ENCODE measurements around the gene PPP1R3F. TPM values are rescaled to one million over a fixed set of nuclear protein-coding genes. Genes with fewer than 3 reads are reported as not detected.

PPP1R3F gene
- polyA plus RNA-seq, 2 of the 4 experiments (the other 2 are of a cell fraction) = 3.0 to 5.2 TPM

DNA sequence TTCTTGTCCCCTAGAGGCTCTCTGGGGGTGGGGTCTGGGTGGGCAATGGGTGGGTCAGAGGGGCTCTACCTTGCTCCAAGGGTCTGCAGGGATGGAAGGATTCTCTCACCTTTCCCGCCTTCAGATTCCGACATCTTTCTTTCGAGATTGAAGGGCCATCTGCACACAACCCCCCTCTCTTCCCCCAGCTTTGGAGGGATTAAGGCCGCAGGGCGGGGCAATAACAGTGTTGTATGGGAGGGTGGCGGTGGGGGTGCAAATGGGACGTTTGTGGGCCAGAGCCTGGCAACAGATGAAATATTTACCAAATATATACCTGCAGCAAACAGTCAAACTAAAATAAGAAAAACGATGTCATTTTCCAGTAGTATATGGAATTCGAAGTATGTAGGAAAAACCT, 36.4 kb upstream of the PPP1R3F start, which contains the start of gene CACNA1F:
Gene CACNA1F, minus strand, starts transcription at position 165 of the 400 bp plus-strand sequence. Its CDS starts 31 bp downstream, at position 134.
- CTCF ChIA-PET = no interaction called here
- POLR2A ChIA-PET = no interaction called here
- ATAC-seq (no peak), DNase-seq (ENCODE audit: low read depth in 1 of 2, low spot score in 1 of 2) (no peak), FAIRE-seq (no peak)
- H3K27ac ChIP-seq = no peak within 1 kb of the TSS
- 0 out of 3 replicates have a peak, but pooled peaks cover 4% of the 10 kb centered on the region for H3K4me1 ChIP-seq
- no peak within 1 kb of the TSS for H3K4me2 ChIP-seq
- no peaks in the 10 kb centered on the region for H3K9me3 ChIP-seq
- WGBS (ENCODE audit: missing lambda C conversion rate) = 64% methylated on average over 9 of the region's 9 CpGs
- no peak within 1 kb of the TSS for H3K4me3 ChIP-seq
- no peak for TF ChIP-seq MAX (IDR thresholded peaks at IDR 0.05)
- no peak for TF ChIP-seq HOXB13 (CRISPR knock-in tag; IDR thresholded peaks at IDR 0.05; ENCODE audit: low read depth)
- TF ChIP-seq TP53 (CRISPR knock-in tag; IDR thresholded peaks at IDR 0.05) = no peak
- no peak for TF ChIP-seq HMGXB4 (CRISPR knock-in tag; IDR thresholded peaks at IDR 0.05; ENCODE audit: borderline replicate concordance)
- no peak for TF ChIP-seq FOXS1 (CRISPR knock-in tag; IDR thresholded peaks at IDR 0.05)
- TF ChIP-seq, protein P1, sequence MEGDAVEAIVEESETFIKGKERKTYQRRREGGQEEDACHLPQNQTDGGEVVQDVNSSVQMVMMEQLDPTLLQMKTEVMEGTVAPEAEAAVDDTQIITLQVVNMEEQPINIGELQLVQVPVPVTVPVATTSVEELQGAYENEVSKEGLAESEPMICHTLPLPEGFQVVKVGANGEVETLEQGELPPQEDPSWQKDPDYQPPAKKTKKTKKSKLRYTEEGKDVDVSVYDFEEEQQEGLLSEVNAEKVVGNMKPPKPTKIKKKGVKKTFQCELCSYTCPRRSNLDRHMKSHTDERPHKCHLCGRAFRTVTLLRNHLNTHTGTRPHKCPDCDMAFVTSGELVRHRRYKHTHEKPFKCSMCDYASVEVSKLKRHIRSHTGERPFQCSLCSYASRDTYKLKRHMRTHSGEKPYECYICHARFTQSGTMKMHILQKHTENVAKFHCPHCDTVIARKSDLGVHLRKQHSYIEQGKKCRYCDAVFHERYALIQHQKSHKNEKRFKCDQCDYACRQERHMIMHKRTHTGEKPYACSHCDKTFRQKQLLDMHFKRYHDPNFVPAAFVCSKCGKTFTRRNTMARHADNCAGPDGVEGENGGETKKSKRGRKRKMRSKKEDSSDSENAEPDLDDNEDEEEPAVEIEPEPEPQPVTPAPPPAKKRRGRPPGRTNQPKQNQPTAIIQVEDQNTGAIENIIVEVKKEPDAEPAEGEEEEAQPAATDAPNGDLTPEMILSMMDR (IDR thresholded peaks at IDR 0.05) = no peak
- no peak for TF ChIP-seq HDAC2 (IDR thresholded peaks at IDR 0.05)
- no peak for TF ChIP-seq PHF8 (IDR thresholded peaks at IDR 0.05; ENCODE audit: borderline replicate concordance, low read depth)
- no peak for TF ChIP-seq POLR2A (IDR thresholded peaks at IDR 0.05; ENCODE audit: low read length)
- no peak for TF ChIP-seq ZNF302 (CRISPR knock-in tag; IDR thresholded peaks at IDR 0.05)
- TF ChIP-seq JUNB (IDR thresholded peaks at IDR 0.05) = no peak
- TF ChIP-seq ZSCAN20 (CRISPR knock-in tag; IDR thresholded peaks at IDR 0.05) = no peak
- no peak for TF ChIP-seq MAZ (IDR thresholded peaks at IDR 0.05; ENCODE audit: borderline replicate concordance, low read depth, low read length)
- TF ChIP-seq BHLHE40 (IDR thresholded peaks at IDR 0.05; ENCODE audit: low read depth, low read length) = no peak
- no peak for TF ChIP-seq SREBF2 (IDR thresholded peaks at IDR 0.05)
- no peak for TF ChIP-seq FOSB (CRISPR knock-in tag; IDR thresholded peaks at IDR 0.05)
- TF ChIP-seq GATA3 (IDR thresholded peaks at IDR 0.05; ENCODE audit: borderline replicate concordance) = no peak

DNA sequence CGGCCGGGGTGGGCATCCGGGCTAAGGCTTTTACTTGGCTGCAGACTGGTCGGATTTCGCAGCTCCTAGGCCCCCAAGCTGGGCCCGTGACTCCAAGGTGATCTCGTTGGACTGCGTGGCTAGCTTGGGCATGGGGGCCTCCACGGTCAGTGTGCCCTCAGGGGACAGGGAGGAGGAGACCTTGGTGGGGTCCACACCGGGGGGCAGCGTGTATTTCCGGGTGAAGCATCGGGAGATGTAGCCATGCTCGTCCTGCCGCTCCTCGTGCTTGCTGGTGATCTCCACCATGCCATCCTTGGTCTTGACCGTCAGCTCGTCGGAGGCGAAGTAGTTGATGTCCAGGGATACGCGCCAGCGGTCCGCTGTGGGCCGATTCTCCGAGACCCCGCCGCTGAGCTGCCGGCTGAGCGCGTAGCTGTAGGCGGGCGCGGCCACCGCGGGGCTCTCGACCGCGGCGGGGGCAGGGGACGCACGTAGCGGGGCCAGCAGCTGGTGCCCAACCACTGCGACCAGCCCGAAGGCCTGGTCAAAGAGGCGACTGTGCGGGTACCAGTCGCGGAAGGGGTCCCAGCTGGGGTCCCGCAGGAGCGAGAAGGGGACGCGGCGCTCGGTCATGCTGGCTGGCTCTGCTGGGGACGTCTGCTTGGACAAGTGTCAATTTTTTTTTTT, 35.6 kb upstream of the PPP1R3F start:
- no peak for FAIRE-seq
- Histone ChIP-seq H3K9me3 (no peaks in the 10 kb centered on the region), H3K4me3 (no peak overlapping the region), H3K4me2 (no peak overlapping the region), H3K4me1 (0 out of 3 replicates have a peak, but pooled peaks cover 4% of the 10 kb centered on the region), H3K27ac (no peak overlapping the region)
- POLR2A ChIA-PET = no interaction called here
- ATAC-seq = no peak
- TF ChIP-seq, protein P1 (IDR thresholded peaks at IDR 0.05) = no peak
- TF ChIP-seq MYC (IDR thresholded peaks at IDR 0.05; ENCODE audit: borderline replicate concordance, low read length) (no peak), JUN (IDR thresholded peaks at IDR 0.05) (no peak), RAD21 (conservative IDR thresholded peaks at IDR 0.05 in 1 of 2, IDR thresholded peaks at IDR 0.05 in 1 of 2) (no peak), JUNB (IDR thresholded peaks at IDR 0.05) (no peak), ESRRA (IDR thresholded peaks at IDR 0.05; ENCODE audit: borderline replicate concordance, low read length) (no peak), FOSB (CRISPR knock-in tag; IDR thresholded peaks at IDR 0.05) (no peak), REST (IDR thresholded peaks at IDR 0.05) (no peak), ZNF302 (CRISPR knock-in tag; IDR thresholded peaks at IDR 0.05) (no peak), MAFK (IDR thresholded peaks at IDR 0.05; ENCODE audit: partially characterized antibody) (no peak), POLR2AphosphoS2 (conservative IDR thresholded peaks at IDR 0.05; ENCODE audit: low read length) (no peak), NPAS2 (CRISPR knock-in tag; IDR thresholded peaks at IDR 0.05; ENCODE audit: borderline replicate concordance) (no peak)
- DNase-seq (ENCODE audit: low read depth in 1 of 2, low spot score in 1 of 2) = no peak
- WGBS (ENCODE audit: missing lambda C conversion rate) = 91% methylated on average over 50 of the region's 56 CpGs
- CTCF ChIA-PET = no interaction called here
